HCT116 (cell line): ENCODE results near the gene IFT57. TPM values are rescaled to one million over a fixed set of nuclear protein-coding genes. Genes with fewer than 3 reads are reported as not detected.

ENCODE experiments used
- ATAC-seq: fragments of 200-7000 bp; cut with Tn5 transposase; 2 replicates; pipeline ENCODE4 v1.9.1; 2020; ENCODE audit warnings: mild to moderate bottlenecking, moderate library complexity
- BruUV-seq: library from RNA; stranded (reverse); fragments of 400-500 nt; replicated peaks from 2 replicates; lab custom pipeline; 2021; lab: Mats Ljungman, UMichigan
- CTCF ChIA-PET: fragments of 300-600 bp; sonication (Branson Sonifier 250); formaldehyde crosslinking; loops from one replicate; lab custom pipeline; 2021; ENCODE audit warnings: antibody characterized with exemption; lab: Charles Lee
- POLR2A ChIA-PET: fragments of 300-600, 350-600 bp; sonication (Branson Sonifier 250); formaldehyde crosslinking; loops from one replicate; lab custom pipeline; 2021; ENCODE audit warnings: antibody characterized with exemption; lab: Charles Lee
- RAD21 ChIA-PET, 2 experiments: fragments of 300-600 bp; sonication (Branson Sonifier 250); formaldehyde crosslinking; loops; one replicate each; lab custom pipeline; 2023; ENCODE audit warnings: low total read pairs in 2 of 2; ENCODE audit not compliant: uncharacterized antibody in 2 of 2, unreplicated experiment in 2 of 2, low non-redundant PET in 1 of 2; lab: Charles Lee
- DNase-seq: peaks from one replicate; pipeline ENCODE4 v3.0.0-alpha.2; 2010; ENCODE audit warnings: low read depth, low spot score
- H2AFZ ChIP-seq: fragments of 200-600 bp; shearing (Covaris generic), sonication (generic); 2 replicates; pipeline ENCODE4 v1.6.1; 2017; ENCODE audit warnings: low read depth, mixed run types, mixed read lengths, antibody characterized with exemption, low read length; ENCODE audit not compliant: poor library complexity, severe bottlenecking
- H3K27ac ChIP-seq: 2 replicates; pipeline ENCODE4 v1.5.1; 2012; ENCODE audit warnings: low read depth, low read length
- H3K27me3 ChIP-seq: fragments of 200-600 bp; sonication (generic); 2 replicates; pipeline ENCODE4 v1.6.1; 2016; ENCODE audit warnings: mixed run types, low read length, mixed read lengths; ENCODE audit not compliant: insufficient read depth
- H3K36me3 ChIP-seq, 2 experiments: fragments of 200-500 bp in 1 of 2; fragments of 200-600 bp in 1 of 2; sonication (Bioruptor generic) in 1 of 2; sonication (generic) in 1 of 2; 2 replicates each; pipeline versions ENCODE4 v1.5.1 to v1.6.1; 2014 to 2016; ENCODE audit warnings: low read length in 2 of 2, inconsistent platforms in 1 of 2, mixed read lengths in 1 of 2, mixed run types in 1 of 2; ENCODE audit not compliant: insufficient read depth in 2 of 2, control insufficient read depth in 1 of 2
- H3K4me1 ChIP-seq, 2 experiments: fragments of 200-600 bp in 1 of 2; sonication (generic) in 1 of 2; 2 replicates each; pipeline versions ENCODE4 v1.5.1 to v1.6.1; 2012 to 2017; ENCODE audit warnings: low read length in 2 of 2, inconsistent platforms in 1 of 2, mild to moderate bottlenecking in 1 of 2, mixed read lengths in 1 of 2, mixed run types in 1 of 2, moderate library complexity in 1 of 2; ENCODE audit not compliant: insufficient read depth in 2 of 2, control insufficient read depth in 1 of 2
- H3K4me2 ChIP-seq: fragments of 200-600 bp; sonication (generic); 2 replicates; pipeline ENCODE4 v1.6.1; 2017; ENCODE audit warnings: mixed run types, low read length, mixed read lengths
- H3K4me3 ChIP-seq, 2 experiments: fragments of 200-600 bp in 1 of 2; sonication (generic) in 1 of 2; replicated peaks in 1 of 2; 2 replicates each; pipeline ENCODE4 v1.5.1; 2011 to 2016; ENCODE audit warnings: low read length in 2 of 2, control low read depth in 1 of 2, low read depth in 1 of 2, mild to moderate bottlenecking in 1 of 2, mixed read lengths in 1 of 2, mixed run types in 1 of 2
- H3K79me2 ChIP-seq: fragments of 200-600 bp; sonication (generic); 2 replicates; pipeline ENCODE4 v1.6.1; 2017; ENCODE audit warnings: mild to moderate bottlenecking, mixed run types, low read length, moderate library complexity, mixed read lengths; ENCODE audit not compliant: insufficient read depth
- H3K9ac ChIP-seq: fragments of 200-600 bp; sonication (generic); 2 replicates; pipeline ENCODE4 v1.6.1; 2016; ENCODE audit warnings: low read length, mixed read lengths
- H3K9me2 ChIP-seq: fragments of 200-600 bp; sonication (generic), shearing (Covaris generic); 2 replicates; pipeline ENCODE4 v1.6.1; 2017; ENCODE audit warnings: mixed run types, mild to moderate bottlenecking, moderate library complexity; ENCODE audit not compliant: insufficient read depth
- H3K9me3 ChIP-seq, 2 experiments: fragments of 200-500 bp in 1 of 2; fragments of 200-600 bp in 1 of 2; sonication (Bioruptor generic) in 1 of 2; sonication (generic) in 1 of 2; 2 replicates each; pipeline ENCODE4 v1.6.1; 2014 to 2017; ENCODE audit warnings: low read length in 2 of 2, mixed read lengths in 2 of 2, inconsistent platforms in 1 of 2, low read depth in 1 of 2, mild to moderate bottlenecking in 1 of 2, mixed run types in 1 of 2, moderate library complexity in 1 of 2; ENCODE audit not compliant: control insufficient read depth in 1 of 2, insufficient read depth in 1 of 2
- H4K20me1 ChIP-seq: fragments of 200-600 bp; sonication (generic), shearing (Covaris generic); 2 replicates; pipeline ENCODE4 v1.6.1; 2017; ENCODE audit warnings: mixed run types, mild to moderate bottlenecking, moderate library complexity; ENCODE audit not compliant: insufficient read depth
- ELF1 ChIP-seq: IDR thresholded peaks from 2 replicates; pipeline ENCODE4 v1.6.1; 2012; ENCODE audit warnings: low read depth, borderline replicate concordance
- EZH2 ChIP-seq: fragments of 200-600 bp; sonication (generic); IDR thresholded peaks from 2 replicates; pipeline ENCODE4 v1.6.1; 2017; ENCODE audit warnings: antibody characterized with exemption, mixed run types
- EZH2phosphoT487 ChIP-seq: fragments of 200-600 bp; IDR thresholded peaks from 2 replicates; pipeline ENCODE4 v1.6.1; 2018; ENCODE audit warnings: antibody characterized with exemption, borderline replicate concordance
- FOSL1 ChIP-seq: IDR thresholded peaks from 2 replicates; pipeline ENCODE4 v1.6.1; 2012; ENCODE audit warnings: low read depth
- POLR2A ChIP-seq: IDR thresholded peaks from 2 replicates; pipeline ENCODE4 v1.7.0; 2011; ENCODE audit warnings: borderline replicate concordance; ENCODE audit not compliant: insufficient read depth, insufficient read length; ENCODE audit errors: extremely low read depth
- POLR2AphosphoS5 ChIP-seq: IDR thresholded peaks from 2 replicates; pipeline ENCODE4 v1.6.1; 2011; ENCODE audit warnings: mild to moderate bottlenecking, low read depth, low read length, moderate library complexity
- RAD21 ChIP-seq: IDR thresholded peaks from 2 replicates; pipeline ENCODE4 v1.6.1; 2012; ENCODE audit warnings: low read depth, mild to moderate bottlenecking
- SIN3A ChIP-seq: IDR thresholded peaks from 2 replicates; pipeline ENCODE4 v1.6.1; 2012; ENCODE audit warnings: low read depth
- SP1 ChIP-seq: IDR thresholded peaks from 2 replicates; pipeline ENCODE4 v1.6.1; 2012; ENCODE audit warnings: low read depth
- SRF ChIP-seq: IDR thresholded peaks from 2 replicates; pipeline ENCODE4 v1.6.1; 2012; ENCODE audit warnings: low read depth
- TCF7L2 ChIP-seq: IDR thresholded peaks from 2 replicates; pipeline ENCODE4 v1.7.0; 2011; ENCODE audit warnings: borderline replicate concordance, inconsistent platforms; ENCODE audit not compliant: insufficient read depth, insufficient read length; ENCODE audit errors: extremely low read depth
- YY1 ChIP-seq: IDR thresholded peaks from 2 replicates; pipeline ENCODE4 v1.6.1; 2011; ENCODE audit warnings: low read length, low read depth, moderate library complexity, mild to moderate bottlenecking; ENCODE audit not compliant: insufficient replicate concordance; ENCODE audit errors: extremely low read depth
- ZFX ChIP-seq: fragments of 450-650 bp; IDR thresholded peaks from 2 replicates; pipeline ENCODE4 v1.6.1; 2017
- ZNF274 ChIP-seq: fragments of 200-500 bp; sonication (Bioruptor generic); IDR thresholded peaks from 2 replicates; pipeline ENCODE4 v1.6.1; 2014; ENCODE audit warnings: mild to moderate bottlenecking, low read depth, low read length, inconsistent platforms
- intact Hi-C: fragments of 100-400 bp; cut with micrococcal nuclease; formaldehyde crosslinking; loops from 2 replicates; pipeline ENCODE4 v1.10.0; 2022
- total RNA-seq: library from RNA; stranded (reverse); gene quantifications from one replicate; pipeline ENCODE4 v1.2.1, GENCODE V29; 2021; ENCODE audit not compliant: unreplicated experiment
- TF ChIP-seq, protein P1 (sequence below): IDR thresholded peaks from 2 replicates; pipeline ENCODE4 v1.6.1; 2012; ENCODE audit warnings: low read depth
- TF ChIP-seq, protein P2 (sequence below): IDR thresholded peaks from 2 replicates; pipeline ENCODE4 v1.6.1; 2012
- TF ChIP-seq, protein P3 (sequence below): IDR thresholded peaks from 2 replicates; pipeline ENCODE4 v1.6.1; 2011; ENCODE audit warnings: mild to moderate bottlenecking, low read length, moderate library complexity; ENCODE audit not compliant: insufficient replicate concordance; ENCODE audit errors: extremely low read depth
- TF ChIP-seq, protein P4 (sequence below): IDR thresholded peaks from 2 replicates; pipeline ENCODE4 v1.6.1; 2012

IFT57 gene
- total RNA-seq, 1 experiment from 2014 or later: 38.4 TPM

- no peak overlapping the region for H3K27ac ChIP-seq
- H3K9me2 ChIP-seq: no peaks in the 10 kb centered on the region
- H3K27me3 ChIP-seq: no peaks in the 10 kb centered on the region
- POLR2A ChIA-PET: no interaction called here
- no peaks in the 10 kb centered on the region for H3K9me3 ChIP-seq
- no peak overlapping the region for H3K9ac ChIP-seq
- no TSS peak for BruUV-seq
- no peak for ATAC-seq
- CTCF ChIA-PET: no interaction called here
- no peak for TF ChIP-seq SIN3A
- no peak for TF ChIP-seq TCF7L2
- TF ChIP-seq ZNF274: no peak
- TF ChIP-seq, protein P1, sequence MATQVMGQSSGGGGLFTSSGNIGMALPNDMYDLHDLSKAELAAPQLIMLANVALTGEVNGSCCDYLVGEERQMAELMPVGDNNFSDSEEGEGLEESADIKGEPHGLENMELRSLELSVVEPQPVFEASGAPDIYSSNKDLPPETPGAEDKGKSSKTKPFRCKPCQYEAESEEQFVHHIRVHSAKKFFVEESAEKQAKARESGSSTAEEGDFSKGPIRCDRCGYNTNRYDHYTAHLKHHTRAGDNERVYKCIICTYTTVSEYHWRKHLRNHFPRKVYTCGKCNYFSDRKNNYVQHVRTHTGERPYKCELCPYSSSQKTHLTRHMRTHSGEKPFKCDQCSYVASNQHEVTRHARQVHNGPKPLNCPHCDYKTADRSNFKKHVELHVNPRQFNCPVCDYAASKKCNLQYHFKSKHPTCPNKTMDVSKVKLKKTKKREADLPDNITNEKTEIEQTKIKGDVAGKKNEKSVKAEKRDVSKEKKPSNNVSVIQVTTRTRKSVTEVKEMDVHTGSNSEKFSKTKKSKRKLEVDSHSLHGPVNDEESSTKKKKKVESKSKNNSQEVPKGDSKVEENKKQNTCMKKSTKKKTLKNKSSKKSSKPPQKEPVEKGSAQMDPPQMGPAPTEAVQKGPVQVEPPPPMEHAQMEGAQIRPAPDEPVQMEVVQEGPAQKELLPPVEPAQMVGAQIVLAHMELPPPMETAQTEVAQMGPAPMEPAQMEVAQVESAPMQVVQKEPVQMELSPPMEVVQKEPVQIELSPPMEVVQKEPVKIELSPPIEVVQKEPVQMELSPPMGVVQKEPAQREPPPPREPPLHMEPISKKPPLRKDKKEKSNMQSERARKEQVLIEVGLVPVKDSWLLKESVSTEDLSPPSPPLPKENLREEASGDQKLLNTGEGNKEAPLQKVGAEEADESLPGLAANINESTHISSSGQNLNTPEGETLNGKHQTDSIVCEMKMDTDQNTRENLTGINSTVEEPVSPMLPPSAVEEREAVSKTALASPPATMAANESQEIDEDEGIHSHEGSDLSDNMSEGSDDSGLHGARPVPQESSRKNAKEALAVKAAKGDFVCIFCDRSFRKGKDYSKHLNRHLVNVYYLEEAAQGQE: no peak
- TF ChIP-seq POLR2AphosphoS5: no peak
- TF ChIP-seq, protein P2, sequence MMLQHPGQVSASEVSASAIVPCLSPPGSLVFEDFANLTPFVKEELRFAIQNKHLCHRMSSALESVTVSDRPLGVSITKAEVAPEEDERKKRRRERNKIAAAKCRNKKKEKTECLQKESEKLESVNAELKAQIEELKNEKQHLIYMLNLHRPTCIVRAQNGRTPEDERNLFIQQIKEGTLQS: no peak
- no peak for TF ChIP-seq SRF
- no peak for TF ChIP-seq ELF1
- TF ChIP-seq POLR2A: no peak
- TF ChIP-seq YY1: no peak
- TF ChIP-seq, protein P3, sequence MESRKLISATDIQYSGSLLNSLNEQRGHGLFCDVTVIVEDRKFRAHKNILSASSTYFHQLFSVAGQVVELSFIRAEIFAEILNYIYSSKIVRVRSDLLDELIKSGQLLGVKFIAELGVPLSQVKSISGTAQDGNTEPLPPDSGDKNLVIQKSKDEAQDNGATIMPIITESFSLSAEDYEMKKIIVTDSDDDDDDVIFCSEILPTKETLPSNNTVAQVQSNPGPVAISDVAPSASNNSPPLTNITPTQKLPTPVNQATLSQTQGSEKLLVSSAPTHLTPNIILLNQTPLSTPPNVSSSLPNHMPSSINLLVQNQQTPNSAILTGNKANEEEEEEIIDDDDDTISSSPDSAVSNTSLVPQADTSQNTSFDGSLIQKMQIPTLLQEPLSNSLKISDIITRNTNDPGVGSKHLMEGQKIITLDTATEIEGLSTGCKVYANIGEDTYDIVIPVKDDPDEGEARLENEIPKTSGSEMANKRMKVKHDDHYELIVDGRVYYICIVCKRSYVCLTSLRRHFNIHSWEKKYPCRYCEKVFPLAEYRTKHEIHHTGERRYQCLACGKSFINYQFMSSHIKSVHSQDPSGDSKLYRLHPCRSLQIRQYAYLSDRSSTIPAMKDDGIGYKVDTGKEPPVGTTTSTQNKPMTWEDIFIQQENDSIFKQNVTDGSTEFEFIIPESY: no peak
- no peak for TF ChIP-seq EZH2
- TF ChIP-seq SP1: no peak
- no peak for TF ChIP-seq FOSL1
- no peak for TF ChIP-seq ZFX
- TF ChIP-seq, protein P4, sequence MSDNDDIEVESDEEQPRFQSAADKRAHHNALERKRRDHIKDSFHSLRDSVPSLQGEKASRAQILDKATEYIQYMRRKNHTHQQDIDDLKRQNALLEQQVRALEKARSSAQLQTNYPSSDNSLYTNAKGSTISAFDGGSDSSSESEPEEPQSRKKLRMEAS: no peak
- TF ChIP-seq EZH2phosphoT487: no peak
- TF ChIP-seq RAD21: no peak
- no peak overlapping the region for H3K4me2 ChIP-seq
- no peak overlapping the region for H3K4me3 ChIP-seq
- no peaks in the 10 kb centered on the region for H4K20me1 ChIP-seq
- no peaks in the 10 kb centered on the region for H3K79me2 ChIP-seq
- H2AFZ ChIP-seq: no peak overlapping the region
- RAD21 ChIA-PET: no interaction called here
- H3K4me1 ChIP-seq: no peaks in the 10 kb centered on the region
- peaks cover 0 to 5% of the 10 kb centered on the region in 2 experiments; a peak in 3 of 4 replicates for H3K36me3 ChIP-seq
- no peak for DNase-seq
- intact Hi-C loops: no loop called here
These were observed 12.6 kb downstream of the IFT57 start for GRCh38 chr3:108209579-108209978.
